ENCODE measurements around the gene TPD52L1. TPM values are rescaled to one million over a fixed set of nuclear protein-coding genes. Genes with fewer than 3 reads are reported as not detected.

TPD52L1 gene
- total and polyA plus RNA-seq, 2 of the 4 experiments (the other 2 are of a cell fraction): 10.2 to 13.5 TPM

Other genes starting within 250 kb of the TPD52L1 start
- gene RNF217, start 191.3 kb upstream of the TPD52L1 start, total RNA-seq (2012; rRNA removed): 16.7 and 20.4 TPM in 2 replicates
- gene RNF217, start 191.3 kb upstream of the TPD52L1 start, polyA plus RNA-seq (2012; rRNA removed): 11.7 TPM in 2 replicates
- gene HDDC2, start 148.2 kb downstream of the TPD52L1 start, total RNA-seq (2012; rRNA removed): 40.9 and 51.4 TPM in 2 replicates
- 61.5 and 68.6 TPM in 2 replicates for gene HDDC2, start 148.2 kb downstream of the TPD52L1 start, polyA plus RNA-seq (2012; rRNA removed)

Data from IMR-90 (cell line).